ENCODE data around the gene TRIO.

TRIO gene

DNA sequence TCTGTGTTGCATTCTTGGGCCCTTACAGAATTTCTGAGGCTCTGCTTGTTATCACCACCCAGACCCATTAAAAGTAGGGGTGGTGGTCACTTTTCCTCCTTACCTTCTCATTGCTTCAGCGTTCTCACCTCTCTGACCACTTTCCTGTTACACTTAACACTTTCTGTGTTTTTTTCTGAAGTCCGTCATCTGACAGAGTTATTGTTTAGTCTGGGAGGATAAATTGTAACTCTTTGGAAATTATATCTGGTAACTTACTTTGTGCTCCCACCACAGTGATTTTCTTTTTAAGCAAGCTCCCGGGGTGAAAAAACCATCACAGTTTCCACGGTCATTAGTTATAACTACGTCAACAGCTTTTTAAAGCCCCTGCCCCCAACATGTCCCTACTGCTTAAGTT lies 227.2 kb downstream of the TRIO start:
- peaks cover 23% of the 10 kb centered on the region for H3K36me3 ChIP-seq
- H3K9me3 ChIP-seq: no peaks in the 10 kb centered on the region
- H3K4me1 ChIP-seq (ENCODE audit: control insufficient read depth in 1 of 2, insufficient read depth in 1 of 2, low read depth in 1 of 2, low read length in 1 of 2): no peaks in the 10 kb centered on the region
- H3K27me3 ChIP-seq: no peaks in the 10 kb centered on the region
- TF ChIP-seq, protein P1, sequence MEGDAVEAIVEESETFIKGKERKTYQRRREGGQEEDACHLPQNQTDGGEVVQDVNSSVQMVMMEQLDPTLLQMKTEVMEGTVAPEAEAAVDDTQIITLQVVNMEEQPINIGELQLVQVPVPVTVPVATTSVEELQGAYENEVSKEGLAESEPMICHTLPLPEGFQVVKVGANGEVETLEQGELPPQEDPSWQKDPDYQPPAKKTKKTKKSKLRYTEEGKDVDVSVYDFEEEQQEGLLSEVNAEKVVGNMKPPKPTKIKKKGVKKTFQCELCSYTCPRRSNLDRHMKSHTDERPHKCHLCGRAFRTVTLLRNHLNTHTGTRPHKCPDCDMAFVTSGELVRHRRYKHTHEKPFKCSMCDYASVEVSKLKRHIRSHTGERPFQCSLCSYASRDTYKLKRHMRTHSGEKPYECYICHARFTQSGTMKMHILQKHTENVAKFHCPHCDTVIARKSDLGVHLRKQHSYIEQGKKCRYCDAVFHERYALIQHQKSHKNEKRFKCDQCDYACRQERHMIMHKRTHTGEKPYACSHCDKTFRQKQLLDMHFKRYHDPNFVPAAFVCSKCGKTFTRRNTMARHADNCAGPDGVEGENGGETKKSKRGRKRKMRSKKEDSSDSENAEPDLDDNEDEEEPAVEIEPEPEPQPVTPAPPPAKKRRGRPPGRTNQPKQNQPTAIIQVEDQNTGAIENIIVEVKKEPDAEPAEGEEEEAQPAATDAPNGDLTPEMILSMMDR (IDR thresholded peaks at IDR 0.05): no peak
- H3K4me3 ChIP-seq (ENCODE audit: low read depth in 1 of 2, low read length in 1 of 2): no peak overlapping the region
- H3K27ac ChIP-seq: no peak overlapping the region

DNA sequence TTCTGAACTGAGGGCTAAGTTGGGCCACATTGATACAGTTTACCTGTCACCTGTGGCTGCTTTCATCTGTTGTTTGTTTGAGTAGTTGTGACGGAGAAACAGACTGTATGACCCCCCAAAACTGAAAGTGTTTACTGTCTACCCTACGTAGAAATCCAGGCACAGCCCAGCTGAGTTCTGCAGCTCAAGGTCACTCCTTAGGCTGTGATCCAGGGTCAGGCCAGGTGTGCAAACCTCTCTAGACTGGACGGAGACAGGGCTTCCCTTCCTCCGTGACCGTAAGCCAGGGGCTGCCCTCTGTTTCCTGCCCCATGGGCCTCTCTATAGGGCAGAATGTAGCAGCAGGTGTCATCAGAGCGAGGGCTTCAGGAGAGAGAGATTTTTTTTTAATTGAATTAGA lies 230.5 kb downstream of the TRIO start:
- H3K9me3 ChIP-seq: no peaks in the 10 kb centered on the region
- H3K36me3 ChIP-seq: peaks cover 10% of the 10 kb centered on the region
- TF ChIP-seq, protein P1 (IDR thresholded peaks at IDR 0.05): no peak
- no peaks in the 10 kb centered on the region for H3K27me3 ChIP-seq
- no peaks in the 10 kb centered on the region for H3K4me1 ChIP-seq (ENCODE audit: control insufficient read depth in 1 of 2, insufficient read depth in 1 of 2, low read depth in 1 of 2, low read length in 1 of 2)
- no peak overlapping the region for H3K27ac ChIP-seq
- no peak overlapping the region for H3K4me3 ChIP-seq (ENCODE audit: low read depth in 1 of 2, low read length in 1 of 2)

DNA sequence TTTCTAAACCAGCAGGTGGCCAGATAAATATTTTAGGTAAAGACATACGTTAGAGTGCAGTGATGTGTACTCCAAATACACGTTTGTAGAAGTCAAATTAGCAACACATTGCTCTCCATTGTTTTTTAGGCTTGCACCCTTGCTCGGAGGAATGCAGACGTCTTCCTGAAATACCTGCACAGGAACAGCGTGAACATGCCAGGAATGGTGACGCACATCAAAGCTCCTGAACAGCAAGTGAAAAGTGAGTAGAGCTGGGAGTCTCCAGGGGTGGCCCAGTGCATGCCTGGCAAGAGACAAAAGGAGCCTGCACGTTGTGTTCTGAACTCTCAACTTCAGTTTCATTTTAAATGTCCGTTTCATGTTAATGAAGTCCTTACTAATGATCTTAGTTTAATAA lies 231.0 kb downstream of the TRIO start:
- Histone ChIP-seq H3K36me3 (peaks cover 7% of the 10 kb centered on the region), H3K9me3 (no peaks in the 10 kb centered on the region), H3K27me3 (no peaks in the 10 kb centered on the region)

DNA sequence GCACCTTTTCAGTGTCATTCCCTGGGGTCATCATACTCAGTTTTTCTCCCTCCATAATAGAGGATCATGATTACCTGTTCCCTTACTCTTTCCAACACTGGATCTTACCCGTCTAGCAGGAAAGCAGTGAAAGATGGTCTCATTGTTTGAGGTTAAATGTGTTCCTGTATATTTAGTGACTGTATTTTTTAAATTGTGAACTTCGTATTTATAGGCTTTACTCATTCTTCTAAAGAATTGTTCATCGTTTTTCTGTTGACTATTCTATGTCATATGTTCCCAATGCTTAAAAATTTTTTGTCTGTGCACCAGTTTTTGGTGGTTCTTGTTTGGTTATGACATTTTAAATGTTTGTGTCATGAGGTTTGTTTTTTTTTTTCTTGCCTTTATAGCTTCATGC lies 233.6 kb downstream of the TRIO start:
- H3K4me3 ChIP-seq (ENCODE audit: low read depth in 1 of 2, low read length in 1 of 2): no peak overlapping the region
- no peak overlapping the region for H3K27ac ChIP-seq
- H3K9me3 ChIP-seq: no peaks in the 10 kb centered on the region
- no peaks in the 10 kb centered on the region for H3K27me3 ChIP-seq
- H3K4me1 ChIP-seq (ENCODE audit: control insufficient read depth in 1 of 2, insufficient read depth in 1 of 2, low read depth in 1 of 2, low read length in 1 of 2): no peaks in the 10 kb centered on the region
- TF ChIP-seq, protein P1 (IDR thresholded peaks at IDR 0.05): no peak
- H3K36me3 ChIP-seq: no peaks in the 10 kb centered on the region

More for the DNA sequence above, 231.0 kb downstream of the TRIO start:
- H3K4me1 ChIP-seq (ENCODE audit: control insufficient read depth in 1 of 2, insufficient read depth in 1 of 2, low read depth in 1 of 2, low read length in 1 of 2): no peaks in the 10 kb centered on the region
- H3K27ac ChIP-seq: no peak overlapping the region
- TF ChIP-seq, protein P1 (IDR thresholded peaks at IDR 0.05): no peak
- H3K4me3 ChIP-seq (ENCODE audit: low read depth in 1 of 2, low read length in 1 of 2): no peak overlapping the region

- no peaks in the 10 kb centered on the region for H3K9me3 ChIP-seq
- H3K27me3 ChIP-seq: no peaks in the 10 kb centered on the region
- no peaks in the 10 kb centered on the region for H3K36me3 ChIP-seq
- TF ChIP-seq, protein P1 (IDR thresholded peaks at IDR 0.05): no peak
- H3K4me1 ChIP-seq (ENCODE audit: control insufficient read depth in 1 of 2, insufficient read depth in 1 of 2, low read depth in 1 of 2, low read length in 1 of 2): no peaks in the 10 kb centered on the region
- no peak overlapping the region for H3K27ac ChIP-seq
- no peak overlapping the region for H3K4me3 ChIP-seq (ENCODE audit: low read depth in 1 of 2, low read length in 1 of 2)
Measured at GRCh38 chr5:14379739-14380497, 236.8 kb downstream of the TRIO start.

Measured in neutrophil (primary cell).